ENCODE results near the gene PSTK.

The PSTK gene

GRCh38 chr10:123019264-123019663 is 39.1 kb downstream of the PSTK start:
- no peak for DNase-seq (ENCODE audit: low spot score)

GRCh38 chr10:123019941-123020703 is 39.9 kb downstream of the PSTK start:
- DNase-seq (ENCODE audit: low spot score) = no peak
- Mint-ChIP-seq H3K36me3 (ENCODE audit: low read depth) (peaks cover 1% of the 10 kb centered on the region), H3K27me3 (ENCODE audit: low read depth) (no peaks in the 10 kb centered on the region), H3K9me3 (no peaks in the 10 kb centered on the region), H3K27ac (no peak overlapping the region), H3K4me1 (ENCODE audit: low read depth) (peaks cover 12% of the 10 kb centered on the region), H3K4me3 (no peak overlapping the region)

More at GRCh38 chr10:123019264-123019663, 39.1 kb downstream of the PSTK start:
- Mint-ChIP-seq H3K27ac (no peak overlapping the region), H3K36me3 (ENCODE audit: low read depth) (peaks cover 1% of the 10 kb centered on the region), H3K27me3 (ENCODE audit: low read depth) (no peaks in the 10 kb centered on the region), H3K4me3 (no peak overlapping the region), H3K4me1 (ENCODE audit: low read depth) (peaks cover 7% of the 10 kb centered on the region), H3K9me3 (no peaks in the 10 kb centered on the region)

- no peak for DNase-seq (ENCODE audit: low spot score)
- H3K27me3 Mint-ChIP-seq (ENCODE audit: low read depth) = no peaks in the 10 kb centered on the region
- no peak overlapping the region for H3K27ac Mint-ChIP-seq
- no peak overlapping the region for H3K4me3 Mint-ChIP-seq
- H3K9me3 Mint-ChIP-seq = no peaks in the 10 kb centered on the region
- peaks cover 12% of the 10 kb centered on the region for H3K4me1 Mint-ChIP-seq (ENCODE audit: low read depth)
- H3K36me3 Mint-ChIP-seq (ENCODE audit: low read depth) = peaks cover 1% of the 10 kb centered on the region
These were observed 41.3 kb downstream of the PSTK start for GRCh38 chr10:123021517-123021916.

GRCh38 chr10:123024540-123024939 is 44.3 kb downstream of the PSTK start:
- Mint-ChIP-seq H3K9me3 (no peaks in the 10 kb centered on the region), H3K4me1 (ENCODE audit: low read depth) (peaks cover 12% of the 10 kb centered on the region), H3K27me3 (ENCODE audit: low read depth) (no peaks in the 10 kb centered on the region), H3K36me3 (ENCODE audit: low read depth) (no peaks in the 10 kb centered on the region), H3K27ac (no peak overlapping the region), H3K4me3 (no peak overlapping the region)
- no peak for DNase-seq (ENCODE audit: low spot score)

GRCh38 chr10:123026302-123026701 is 46.1 kb downstream of the PSTK start:
- H3K27ac Mint-ChIP-seq = no peak overlapping the region
- DNase-seq (ENCODE audit: low spot score) = no peak
- H3K9me3 Mint-ChIP-seq = no peaks in the 10 kb centered on the region
- H3K36me3 Mint-ChIP-seq (ENCODE audit: low read depth) = no peaks in the 10 kb centered on the region
- peaks cover 11% of the 10 kb centered on the region for H3K4me1 Mint-ChIP-seq (ENCODE audit: low read depth)
- no peak overlapping the region for H3K4me3 Mint-ChIP-seq
- no peaks in the 10 kb centered on the region for H3K27me3 Mint-ChIP-seq (ENCODE audit: low read depth)

GRCh38 chr10:123027861-123028260 is 47.7 kb downstream of the PSTK start:
- no peaks in the 10 kb centered on the region for H3K9me3 Mint-ChIP-seq
- no peak for DNase-seq (ENCODE audit: low spot score)
- H3K27ac Mint-ChIP-seq = no peak overlapping the region
- peaks cover 7% of the 10 kb centered on the region for H3K4me1 Mint-ChIP-seq (ENCODE audit: low read depth)
- H3K4me3 Mint-ChIP-seq = no peak overlapping the region
- H3K27me3 Mint-ChIP-seq (ENCODE audit: low read depth) = no peaks in the 10 kb centered on the region
- no peaks in the 10 kb centered on the region for H3K36me3 Mint-ChIP-seq (ENCODE audit: low read depth)

GRCh38 chr10:123031124-123031523 is 50.9 kb downstream of the PSTK start:
- DNase-seq (ENCODE audit: low spot score) = no peak
- Mint-ChIP-seq H3K4me1 (ENCODE audit: low read depth) (no peaks in the 10 kb centered on the region), H3K27ac (no peak overlapping the region), H3K27me3 (ENCODE audit: low read depth) (no peaks in the 10 kb centered on the region), H3K36me3 (ENCODE audit: low read depth) (peaks cover 2% of the 10 kb centered on the region), H3K4me3 (no peak overlapping the region), H3K9me3 (no peaks in the 10 kb centered on the region)

GRCh38 chr10:123034332-123034731 is 54.1 kb downstream of the PSTK start:
- Mint-ChIP-seq H3K4me1 (ENCODE audit: low read depth) (peaks cover 6% of the 10 kb centered on the region), H3K4me3 (no peak overlapping the region), H3K27me3 (ENCODE audit: low read depth) (no peaks in the 10 kb centered on the region), H3K9me3 (no peaks in the 10 kb centered on the region), H3K36me3 (ENCODE audit: low read depth) (peaks cover 2% of the 10 kb centered on the region), H3K27ac (no peak overlapping the region)
- DNase-seq (ENCODE audit: low spot score) = no peak

- Mint-ChIP-seq H3K4me1 (ENCODE audit: low read depth) (peaks cover 7% of the 10 kb centered on the region), H3K9me3 (no peaks in the 10 kb centered on the region), H3K27ac (no peak overlapping the region), H3K36me3 (ENCODE audit: low read depth) (peaks cover 2% of the 10 kb centered on the region), H3K4me3 (no peak overlapping the region), H3K27me3 (ENCODE audit: low read depth) (no peaks in the 10 kb centered on the region)
- DNase-seq (ENCODE audit: low spot score) = no peak
These were observed 55.4 kb downstream of the PSTK start for GRCh38 chr10:123035467-123036086.

GRCh38 chr10:123038782-123039631 is 58.8 kb downstream of the PSTK start:
- Mint-ChIP-seq H3K9me3 (no peaks in the 10 kb centered on the region), H3K4me1 (ENCODE audit: low read depth) (peaks cover 11% of the 10 kb centered on the region), H3K4me3 (no peak overlapping the region), H3K27me3 (ENCODE audit: low read depth) (no peaks in the 10 kb centered on the region), H3K27ac (no peak overlapping the region), H3K36me3 (ENCODE audit: low read depth) (peaks cover 2% of the 10 kb centered on the region)
- DNase-seq (ENCODE audit: low spot score) = no peak

GRCh38 chr10:123039632-123039930 is 59.4 kb downstream of the PSTK start:
- Mint-ChIP-seq H3K27me3 (ENCODE audit: low read depth) (no peaks in the 10 kb centered on the region), H3K4me3 (no peak overlapping the region), H3K27ac (no peak overlapping the region), H3K9me3 (no peaks in the 10 kb centered on the region), H3K4me1 (ENCODE audit: low read depth) (peaks cover 11% of the 10 kb centered on the region), H3K36me3 (ENCODE audit: low read depth) (peaks cover 1% of the 10 kb centered on the region)
- DNase-seq (ENCODE audit: low spot score) = no peak

Data from T-helper 2 cell treated with Interferon-gamma antibody and Interleukin-4, amounts not matched to agents 5 μg/mL and 100 μg/mL, for 36 hours (primary cell).